K562 (cell line): Measurements from ENCODE around the gene OR51E2. TPM values are rescaled to one million over a fixed set of nuclear protein-coding genes. Genes with fewer than 3 reads are reported as not detected.

Source experiments
- ATAC-seq: fragments of 200-7000 bp; cut with Tn5 transposase; 3 replicates; pipeline ENCODE4 v1.9.1; 2020; ENCODE audit warnings: moderate library complexity
- BruUV-seq: library from RNA; stranded (reverse); fragments of 400-500 nt; replicated peaks from 2 replicates; lab custom pipeline; 2021; lab: Mats Ljungman, UMichigan
- CTCF ChIA-PET: fragments of 300-600 bp; formaldehyde crosslinking; extraction: SDS; loops from one replicate; lab custom pipeline; 2021; ENCODE audit warnings: low intra/inter-chr PET ratio; lab: Yijun Ruan, JAX
- POLR2A ChIA-PET: fragments of 300-600, 350-650 bp; sonication (Branson Sonifier 250); formaldehyde crosslinking; extraction: SDS; loops from one replicate; lab custom pipeline; 2021; ENCODE audit warnings: antibody characterized with exemption, inconsistent platforms; lab: Yijun Ruan, JAX
- DNase-seq, 4 experiments: peaks; one replicate each; pipeline versions ENCODE4 v3.0.0 to v3.0.0-alpha.2; 2011 to 2018; ENCODE audit warnings: low spot score in 3 of 4, mixed read lengths in 3 of 4; ENCODE audit errors: extremely low read depth in 1 of 4
- FAIRE-seq: peaks from 2 replicates; lab custom pipeline; 2011; peaks lifted over from hg19 to GRCh38; lab: Jason Lieb, UNC
- H2AFZ ChIP-seq: 2 replicates; pipeline ENCODE4 v1.6.0; 2011; ENCODE audit warnings: low read depth, low read length, control low read depth, inconsistent platforms
- H3K27ac ChIP-seq: fragments of 200-600 bp; 3 replicates; pipeline ENCODE4 v1.8.0; 2011; ENCODE audit warnings: low read depth, mild to moderate bottlenecking, control low read depth, inconsistent platforms, low read length, moderate library complexity, mixed read lengths; ENCODE audit errors: extremely low read depth
- H3K27me3 ChIP-seq, 2 experiments: fragments of 300-600 bp in 1 of 2; 2 replicates in 1 of 2; 3 replicates in 1 of 2; pipeline versions ENCODE4 v1.6.0 to v1.8.0; 2011; ENCODE audit warnings: inconsistent platforms in 2 of 2, low read length in 2 of 2, mild to moderate bottlenecking in 1 of 2, mixed read lengths in 1 of 2, moderate library complexity in 1 of 2; ENCODE audit not compliant: control insufficient read depth in 2 of 2, insufficient read depth in 2 of 2
- H3K36me3 ChIP-seq: fragments of 300-600 bp; 3 replicates; pipeline ENCODE4 v1.8.0; 2011; ENCODE audit warnings: mild to moderate bottlenecking, low read length, inconsistent platforms; ENCODE audit not compliant: control insufficient read depth, insufficient read depth
- H3K4me1 ChIP-seq, 2 experiments: fragments of 200-600 bp in 1 of 2; replicated peaks in 1 of 2; 2 replicates in 1 of 2; 3 replicates in 1 of 2; pipeline versions ENCODE4 v1.5.1 to v1.8.0; 2011; ENCODE audit warnings: inconsistent platforms in 2 of 2, low read length in 2 of 2, mild to moderate bottlenecking in 1 of 2, mixed read lengths in 1 of 2, moderate library complexity in 1 of 2; ENCODE audit not compliant: control insufficient read depth in 2 of 2, insufficient read depth in 2 of 2
- H3K4me2 ChIP-seq: 2 replicates; pipeline ENCODE4 v1.6.1; 2011; ENCODE audit warnings: low read length, control low read depth, inconsistent platforms, mixed read lengths; ENCODE audit not compliant: insufficient read depth
- H3K4me3 ChIP-seq: fragments of 200-600 bp; sonication (generic), shearing (Covaris generic); 2 replicates; pipeline ENCODE4 v1.5.1; 2016; ENCODE audit warnings: control low read depth, inconsistent platforms
- H3K79me2 ChIP-seq: fragments of 200-600 bp; 3 replicates; pipeline ENCODE4 v1.8.0; 2011; ENCODE audit warnings: low read length, inconsistent platforms; ENCODE audit not compliant: control insufficient read depth, insufficient read depth
- H3K9ac ChIP-seq, 2 experiments: 2 replicates each; pipeline versions ENCODE4 v1.6.0 to v1.6.1; 2011; ENCODE audit warnings: low read depth in 2 of 2, low read length in 2 of 2, control low read depth in 1 of 2, inconsistent platforms in 1 of 2, mild to moderate bottlenecking in 1 of 2, mixed read lengths in 1 of 2; ENCODE audit not compliant: insufficient read depth in 1 of 2
- H3K9me1 ChIP-seq: one replicate; pipeline ENCODE4 v1.6.0; 2011; ENCODE audit warnings: inconsistent platforms, mild to moderate bottlenecking, low read length, moderate library complexity; ENCODE audit not compliant: control insufficient read depth, insufficient read depth
- H3K9me3 ChIP-seq: replicated peaks from 2 replicates; pipeline ENCODE4 v1.5.1; 2011; ENCODE audit warnings: low read depth, low read length, inconsistent platforms; ENCODE audit not compliant: control insufficient read depth, insufficient read depth
- H4K20me1 ChIP-seq: replicated peaks from 2 replicates; pipeline ENCODE4 v1.6.1; 2011; ENCODE audit warnings: low read length, inconsistent platforms, mixed read lengths; ENCODE audit not compliant: control insufficient read depth, insufficient read depth
- BDP1 ChIP-seq: IDR thresholded peaks from 3 replicates; pipeline ENCODE4 v1.6.1; 2011; ENCODE audit not compliant: insufficient read length, insufficient read depth
- CSDE1 ChIP-seq, 2 experiments: fragments of 450-650 bp; IDR thresholded peaks; 2 replicates each; pipeline ENCODE4 v1.6.1; 2016; ENCODE audit warnings: mild to moderate bottlenecking in 1 of 2
- DDX20 ChIP-seq: fragments of 450-650 bp; IDR thresholded peaks from 2 replicates; pipeline ENCODE4 v1.6.1; 2016; ENCODE audit warnings: missing genetic modification characterization, low read depth, mild to moderate bottlenecking, missing compliant biosample characterization, moderate library complexity
- FOS ChIP-seq: IDR thresholded peaks from 3 replicates; pipeline ENCODE4 v1.6.1; 2011; ENCODE audit not compliant: insufficient read length; ENCODE audit errors: extremely low read depth
- GTF2F1 ChIP-seq: IDR thresholded peaks from 2 replicates; pipeline ENCODE4 v1.6.1; 2011; ENCODE audit warnings: low read depth, low read length, improper control_type of control experiment
- KDM1A ChIP-seq, 2 experiments: fragments of 450-650 bp; IDR thresholded peaks; 2 replicates each; pipeline ENCODE4 v1.6.1; 2016; ENCODE audit warnings: mild to moderate bottlenecking in 2 of 2
- RAD51 ChIP-seq: fragments of 450-650 bp; IDR thresholded peaks from 2 replicates; pipeline ENCODE4 v1.7.1; 2016; ENCODE audit warnings: low read depth, mild to moderate bottlenecking, borderline replicate concordance
- SMAD3 ChIP-seq: fragments of 450-650 bp; formaldehyde crosslinking; conservative IDR thresholded peaks from 2 replicates; pipeline ENCODE4 v1.4.0; 2020; ENCODE audit warnings: mild to moderate bottlenecking
- TEAD4 ChIP-seq, 2 experiments: sonication (generic) in 1 of 2; formaldehyde crosslinking in 1 of 2; IDR thresholded peaks; 2 replicates each; pipeline versions ENCODE4 v1.6.1 to v1.8.0; 2012 to 2022; ENCODE audit warnings: borderline replicate concordance in 1 of 2, inconsistent platforms in 1 of 2, low read length in 1 of 2, mild to moderate bottlenecking in 1 of 2, missing genetic modification reagents in 1 of 2
- XRCC3 ChIP-seq: fragments of 450-650 bp; IDR thresholded peaks from 2 replicates; pipeline ENCODE4 v1.6.1; 2017; ENCODE audit warnings: mild to moderate bottlenecking, moderate library complexity
- ZC3H4 ChIP-seq: sonication (generic); formaldehyde crosslinking; IDR thresholded peaks from 2 replicates; pipeline ENCODE4 v1.9.0; 2021; ENCODE audit warnings: missing genetic modification reagents, borderline replicate concordance
- ZNF175 ChIP-seq: fragments of 200-800 bp; sonication (Bioruptor generic); IDR thresholded peaks from 2 replicates; pipeline ENCODE4 v1.6.1; 2016; ENCODE audit warnings: low read depth, mild to moderate bottlenecking, missing genetic modification characterization, missing compliant biosample characterization
- ZNF316 ChIP-seq: fragments of 450-650 bp; IDR thresholded peaks from 2 replicates; pipeline ENCODE4 v1.6.1; 2016
- ZNF778 ChIP-seq: fragments of 450-650 bp; formaldehyde crosslinking; IDR thresholded peaks from 2 replicates; pipeline ENCODE4 v1.4.0; 2020; ENCODE audit warnings: mild to moderate bottlenecking, moderate library complexity
- ZNF830 ChIP-seq: fragments of 250-450 bp; sonication (Bioruptor Pico); IDR thresholded peaks from 2 replicates; pipeline ENCODE4 v1.5.0; 2021; ENCODE audit warnings: mild to moderate bottlenecking
- WGBS: fragments of 100-300 bp; shearing (Covaris generic); methylation state at CpG from one replicate; pipeline ENCODE4 v1.1.6; 2016; ENCODE audit warnings: low coverage, mixed read lengths; ENCODE audit not compliant: insufficient coverage; ENCODE audit errors: missing lambda C conversion rate; 5-methylcytosine and 5-hydroxymethylcytosine counted together
- in situ Hi-C: fragments of 300-500 bp; cut with MboI; formaldehyde crosslinking; loops from 4 replicates; pipeline ENCODE4 v1.15.0; 2018; ENCODE audit warnings: inconsistent platforms, mixed read lengths
- intact Hi-C: fragments of 100-400 bp; cut with micrococcal nuclease; formaldehyde crosslinking; loops from 2 replicates; pipeline ENCODE4 v1.14.2; 2022
- polyA plus RNA-seq, 8 experiments: library from polyadenylated mRNA; depleted of rRNA in 4 of 8; stranded (reverse) in 5 of 8; unstranded in 3 of 8; fragments of >200 nt; fragmentation: Nextera tagmentation in 2 of 8; fragmentation: Illumina TruSeq in 1 of 8; extraction: Ambion mirVana in 2 of 8; extraction: Trizol in 1 of 8; gene quantifications; 2 replicates each; pipeline versions ENCODE4 v1.2.1 to v1.2.3, GENCODE V29; 2011 to 2014; ENCODE audit warnings: inconsistent platforms in 1 of 8, missing spikeins in 1 of 8
- total RNA-seq, 7 experiments: library from RNA; depleted of rRNA in 6 of 7; stranded (reverse); fragments of >200 nt in 6 of 7; fragmentation: Illumina TruSeq in 2 of 7; extraction: Trizol in 2 of 7; gene quantifications; 2 replicates each; pipeline versions ENCODE4 v1.2.1 to v1.2.3, GENCODE V29; 2011 to 2021; ENCODE audit warnings: low replicate concordance in 1 of 7
- TF ChIP-seq, protein P1 (sequence below): sonication (generic); formaldehyde crosslinking; IDR thresholded peaks from 2 replicates; pipeline ENCODE4 v1.8.0; 2022; ENCODE audit warnings: mild to moderate bottlenecking, missing genetic modification reagents, borderline replicate concordance
- TF ChIP-seq, protein P2 (sequence below): sonication (generic); IDR thresholded peaks from 2 replicates; pipeline ENCODE4 v1.6.1; 2016

The OR51E2 gene
- total and polyA plus RNA-seq, 9 of the 15 experiments (the other 6 are each of a cell fraction or from before 2014, with no cell fraction given): not detected

- no peak overlapping the region for H3K27ac ChIP-seq
- no peaks in the 10 kb centered on the region for H3K9me1 ChIP-seq
- no peak for TF ChIP-seq DDX20 (tag)
- TF ChIP-seq ZC3H4 (CRISPR knock-in tag): no peak
- TF ChIP-seq RAD51: no peak
- no peak for TF ChIP-seq ZNF175 (CRISPR knock-in tag)
- no peak for TF ChIP-seq XRCC3
- TF ChIP-seq TEAD4 (IDR thresholded peaks at IDR 0.05; ENCODE audit: low read length): no peak
- TF ChIP-seq TEAD4 (CRISPR knock-in tag; IDR thresholded peaks at IDR 0.05; ENCODE audit: borderline replicate concordance): no peak
- TF ChIP-seq KDM1A (IDR thresholded peaks at IDR 0.05): no peak
- no peak for TF ChIP-seq ZNF830 (CRISPR knock-in tag)
- TF ChIP-seq SMAD3 (CRISPR knock-in tag): no peak
- TF ChIP-seq ZNF778: no peak
- TF ChIP-seq GTF2F1: no peak
- TF ChIP-seq CSDE1 (IDR thresholded peaks at IDR 0.05): no peak
- TF ChIP-seq BDP1: no peak
- TF ChIP-seq, protein P1, sequence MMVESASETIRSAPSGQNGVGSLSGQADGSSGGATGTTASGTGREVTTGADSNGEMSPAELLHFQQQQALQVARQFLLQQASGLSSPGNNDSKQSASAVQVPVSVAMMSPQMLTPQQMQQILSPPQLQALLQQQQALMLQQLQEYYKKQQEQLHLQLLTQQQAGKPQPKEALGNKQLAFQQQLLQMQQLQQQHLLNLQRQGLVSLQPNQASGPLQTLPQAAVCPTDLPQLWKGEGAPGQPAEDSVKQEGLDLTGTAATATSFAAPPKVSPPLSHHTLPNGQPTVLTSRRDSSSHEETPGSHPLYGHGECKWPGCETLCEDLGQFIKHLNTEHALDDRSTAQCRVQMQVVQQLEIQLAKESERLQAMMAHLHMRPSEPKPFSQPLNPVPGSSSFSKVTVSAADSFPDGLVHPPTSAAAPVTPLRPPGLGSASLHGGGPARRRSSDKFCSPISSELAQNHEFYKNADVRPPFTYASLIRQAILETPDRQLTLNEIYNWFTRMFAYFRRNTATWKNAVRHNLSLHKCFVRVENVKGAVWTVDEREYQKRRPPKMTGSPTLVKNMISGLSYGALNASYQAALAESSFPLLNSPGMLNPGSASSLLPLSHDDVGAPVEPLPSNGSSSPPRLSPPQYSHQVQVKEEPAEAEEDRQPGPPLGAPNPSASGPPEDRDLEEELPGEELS (CRISPR knock-in tag): no peak
- no peak for TF ChIP-seq FOS
- no peak for TF ChIP-seq ZNF316
- TF ChIP-seq, protein P2, sequence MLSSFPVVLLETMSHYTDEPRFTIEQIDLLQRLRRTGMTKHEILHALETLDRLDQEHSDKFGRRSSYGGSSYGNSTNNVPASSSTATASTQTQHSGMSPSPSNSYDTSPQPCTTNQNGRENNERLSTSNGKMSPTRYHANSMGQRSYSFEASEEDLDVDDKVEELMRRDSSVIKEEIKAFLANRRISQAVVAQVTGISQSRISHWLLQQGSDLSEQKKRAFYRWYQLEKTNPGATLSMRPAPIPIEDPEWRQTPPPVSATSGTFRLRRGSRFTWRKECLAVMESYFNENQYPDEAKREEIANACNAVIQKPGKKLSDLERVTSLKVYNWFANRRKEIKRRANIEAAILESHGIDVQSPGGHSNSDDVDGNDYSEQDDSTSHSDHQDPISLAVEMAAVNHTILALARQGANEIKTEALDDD: no peak
- intact Hi-C loops: no loop called here
- H3K27me3 ChIP-seq: no peaks in the 10 kb centered on the region; a peak in 2 of 5 replicates
- H2AFZ ChIP-seq: no peak overlapping the region
- ChIA-PET CTCF (no interaction called here), POLR2A (no interaction called here)
- H3K9me3 ChIP-seq: no peaks in the 10 kb centered on the region
- no peak overlapping the region for H3K4me3 ChIP-seq
- H3K4me1 ChIP-seq: no peaks in the 10 kb centered on the region
- FAIRE-seq (no peak), DNase-seq (no peak), ATAC-seq (no peak)
- H3K4me2 ChIP-seq: no peak overlapping the region
- no peaks in the 10 kb centered on the region for H4K20me1 ChIP-seq
- in situ Hi-C loops: no loop called here
- WGBS: 2% methylated on average over 3 of the region's 3 CpGs
- no peaks in the 10 kb centered on the region for H3K79me2 ChIP-seq
- no peaks in the 10 kb centered on the region for H3K36me3 ChIP-seq
- no peak overlapping the region for H3K9ac ChIP-seq
- no TSS peak for BruUV-seq
Measured at GRCh38 chr11:4699697-4700435, 2.2 kb upstream of the OR51E2 start.
